ENCODE measurements around the gene PTPRM. TPM values are rescaled to one million over a fixed set of nuclear protein-coding genes. Genes with fewer than 3 reads are reported as not detected.
A peak's percentile ranks its signal among the peaks of the same experiment; 100 is the strongest.

The PTPRM gene
- total RNA-seq, 1 donor from 2014 or later = 101 TPM

- intact Hi-C loops (cut with DNase I) = no loop called here
- no peak for ATAC-seq (ENCODE audit: poor library complexity)
These were observed 733.8 kb downstream of the PTPRM start for GRCh38 chr18:8300751-8301410.

GRCh38 chr18:8301427-8302172 lies 734.5 kb downstream of the PTPRM start:
- intact Hi-C loops (cut with DNase I) = no loop called here
- ATAC-seq (ENCODE audit: poor library complexity) (no peak), DNase-seq (no peak)

More at GRCh38 chr18:8300751-8301410, 733.8 kb downstream of the PTPRM start:
- no peak for DNase-seq

DNA sequence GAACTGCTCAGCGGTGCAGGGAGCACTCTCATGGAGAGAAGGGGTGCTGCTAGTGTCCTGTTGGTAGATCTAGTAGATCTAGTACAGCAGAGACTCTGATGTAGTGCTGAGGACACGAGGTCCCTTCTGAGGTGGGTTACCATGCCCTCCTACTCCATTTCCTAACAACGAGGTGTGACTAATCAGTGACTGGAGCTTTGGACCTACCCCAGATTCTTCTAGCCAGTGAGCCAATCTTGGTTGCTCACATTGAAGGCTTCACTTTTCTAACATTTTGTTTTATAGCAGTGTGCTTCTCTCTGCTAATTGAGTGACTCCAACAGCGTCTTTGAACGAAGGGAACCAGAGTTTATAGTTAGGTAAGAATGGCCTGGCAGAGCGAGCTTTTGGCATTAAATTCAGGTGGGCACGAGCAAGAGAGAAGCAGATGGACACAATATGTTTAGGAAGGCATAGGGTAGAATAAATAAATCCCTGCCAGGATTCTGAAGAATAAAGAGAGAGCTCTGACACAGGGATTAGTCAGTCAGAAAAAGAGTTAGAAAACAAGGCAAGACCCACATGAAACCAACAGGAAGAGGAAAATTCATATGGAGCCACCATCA lies 736.1 kb downstream of the PTPRM start:
- intact Hi-C loops (cut with DNase I) = no loop called here

DNA sequence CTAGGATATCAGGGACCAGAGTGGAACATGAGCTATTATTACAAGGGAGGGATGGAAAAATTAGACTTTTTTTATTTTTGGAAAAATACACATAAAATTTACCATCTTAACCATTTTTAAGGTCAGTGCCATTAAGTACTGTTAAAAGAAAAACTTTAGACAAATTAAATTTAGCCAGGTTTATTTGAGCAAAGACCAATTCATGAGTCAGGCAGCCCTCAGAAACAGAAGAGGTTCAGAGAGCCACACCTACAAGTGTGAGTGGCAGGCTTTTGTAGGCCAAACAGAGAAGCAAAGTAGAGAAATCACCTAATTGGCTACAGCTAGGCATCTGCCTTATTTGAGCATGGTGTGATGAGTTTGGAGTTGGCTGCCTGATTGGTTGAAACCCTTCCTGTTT lies 740.8 kb downstream of the PTPRM start:
- intact Hi-C loops (cut with DNase I) = no loop called here
- ATAC-seq (ENCODE audit: poor library complexity) (no peak), DNase-seq (no peak)

More for the DNA sequence above, 736.1 kb downstream of the PTPRM start:
- DNase-seq (no peak), ATAC-seq (ENCODE audit: poor library complexity) (no peak)

GRCh38 chr18:8313043-8313442 lies 745.9 kb downstream of the PTPRM start:
- intact Hi-C loops (cut with DNase I) = no loop called here
- no peak for DNase-seq
- ATAC-seq (ENCODE audit: poor library complexity) = no peak

GRCh38 chr18:8314124-8314523 lies 747.0 kb downstream of the PTPRM start:
- ATAC-seq (ENCODE audit: poor library complexity) (no peak), DNase-seq (no peak)
- intact Hi-C loops (cut with DNase I) = no loop called here

GRCh38 chr18:8319798-8320489 lies 752.8 kb downstream of the PTPRM start:
- intact Hi-C loops (cut with DNase I) = no loop called here
- ATAC-seq (ENCODE audit: poor library complexity) (peak; percentile 20), DNase-seq (no peak)

DNA sequence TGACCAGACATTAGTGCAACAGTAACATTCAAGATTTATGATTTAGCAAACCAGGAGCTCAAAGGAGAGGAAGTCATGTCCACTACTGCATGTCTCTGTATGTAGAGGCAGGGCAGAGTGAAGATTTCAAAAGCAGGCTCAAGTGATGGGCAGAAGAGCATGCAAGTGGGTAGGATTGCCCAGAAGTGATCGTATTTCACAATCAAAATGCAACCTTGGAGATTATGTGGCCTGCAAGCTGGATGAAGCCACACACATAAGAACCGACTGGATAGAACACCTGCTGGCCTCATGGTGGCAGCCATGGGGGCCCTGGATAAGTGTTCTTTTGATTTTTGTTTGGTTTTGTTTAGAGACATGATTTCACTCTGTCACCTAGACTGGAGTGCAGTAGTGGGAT lies 755.4 kb downstream of the PTPRM start:
- DNase-seq = no peak
- intact Hi-C loops (cut with DNase I) = no loop called here
- ATAC-seq (ENCODE audit: poor library complexity) = no peak

GRCh38 chr18:8324343-8325065 lies 757.4 kb downstream of the PTPRM start:
- DNase-seq (no peak), ATAC-seq (ENCODE audit: poor library complexity) (no peak)
- intact Hi-C loops (cut with DNase I) = no loop called here

DNA sequence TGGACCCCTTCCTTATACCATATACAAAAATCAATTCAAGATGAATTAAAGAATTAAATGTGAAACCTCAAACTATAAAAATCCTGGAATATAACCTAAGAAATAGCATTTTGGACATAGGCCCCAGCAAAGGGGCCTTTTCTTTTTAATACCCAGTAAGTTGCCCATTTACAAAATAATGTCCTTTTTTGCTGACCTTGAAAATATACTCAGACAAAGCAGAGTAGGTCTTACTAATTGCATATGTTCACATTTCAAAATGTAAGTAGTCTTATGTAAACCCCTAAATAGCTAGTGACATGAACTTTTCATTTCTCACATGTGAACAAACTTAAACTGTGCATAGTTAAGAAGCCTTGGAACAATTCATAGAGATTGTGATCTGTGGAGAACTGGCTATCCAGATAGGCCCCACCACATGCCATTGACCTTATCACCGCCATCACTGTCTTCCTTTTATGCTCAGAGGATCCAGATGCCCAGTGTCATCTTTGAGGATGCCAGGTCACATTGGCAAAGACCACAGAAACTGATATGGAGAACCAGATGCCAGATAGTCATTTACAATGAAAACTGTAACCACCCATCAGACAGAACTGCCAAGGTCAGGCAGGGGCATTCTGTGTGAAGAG lies 759.8 kb downstream of the PTPRM start:
- intact Hi-C loops (cut with DNase I) = no loop called here
- peak; percentile 18 for ATAC-seq (ENCODE audit: poor library complexity)
- no peak for DNase-seq

DNA sequence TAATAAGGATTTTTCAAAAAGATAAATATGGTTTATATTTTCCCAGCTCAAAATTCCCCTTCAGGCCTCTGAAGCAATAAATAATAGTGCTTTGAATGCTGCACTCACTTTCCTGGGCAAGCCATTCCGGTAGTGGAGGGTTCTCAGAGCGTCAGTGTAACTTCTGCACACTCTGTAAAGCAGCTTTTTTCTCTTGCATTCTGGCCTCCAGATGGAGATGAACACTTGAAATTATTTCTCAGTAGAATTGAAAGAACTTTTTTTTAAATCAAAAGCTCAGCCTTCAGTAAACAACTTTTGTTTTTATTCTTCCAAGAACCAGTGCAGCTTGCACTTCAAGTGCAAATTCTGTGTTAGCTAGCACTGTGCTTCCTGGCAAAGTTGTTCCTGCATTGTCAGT lies 761.0 kb downstream of the PTPRM start:
- intact Hi-C loops (cut with DNase I) = no loop called here
- DNase-seq (no peak), ATAC-seq (ENCODE audit: poor library complexity) (no peak)

- ATAC-seq (ENCODE audit: poor library complexity) = peak; percentile 34
- DNase-seq = no peak
- intact Hi-C loops (cut with DNase I) = no loop called here
These were observed 762.2 kb downstream of the PTPRM start for GRCh38 chr18:8329186-8329771.

- DNase-seq (no peak), ATAC-seq (ENCODE audit: poor library complexity) (no peak)
- intact Hi-C loops (cut with DNase I) = no loop called here
These were observed 763.5 kb downstream of the PTPRM start for GRCh38 chr18:8330575-8330974.

DNA sequence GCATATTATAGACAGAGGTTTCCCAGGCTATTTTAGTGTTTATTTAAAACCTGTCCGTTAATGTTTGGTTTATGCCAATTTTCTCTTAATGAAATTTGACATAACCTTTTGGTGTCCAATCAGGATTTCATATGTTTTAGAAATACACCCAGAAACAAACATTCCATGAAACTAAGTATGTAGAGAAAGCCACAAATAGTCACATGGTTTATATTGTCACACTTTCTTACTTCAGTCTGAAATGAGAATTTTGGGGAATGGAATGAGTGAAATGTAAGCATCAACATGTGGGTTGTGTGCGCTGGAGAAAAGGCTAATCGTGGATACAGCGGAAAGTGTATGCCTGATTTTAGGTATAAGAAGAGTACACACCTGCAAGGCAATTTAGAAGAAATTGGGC lies 765.2 kb downstream of the PTPRM start:
- ATAC-seq (ENCODE audit: poor library complexity) (no peak), DNase-seq (no peak)
- intact Hi-C loops (cut with DNase I) = no loop called here

DNA sequence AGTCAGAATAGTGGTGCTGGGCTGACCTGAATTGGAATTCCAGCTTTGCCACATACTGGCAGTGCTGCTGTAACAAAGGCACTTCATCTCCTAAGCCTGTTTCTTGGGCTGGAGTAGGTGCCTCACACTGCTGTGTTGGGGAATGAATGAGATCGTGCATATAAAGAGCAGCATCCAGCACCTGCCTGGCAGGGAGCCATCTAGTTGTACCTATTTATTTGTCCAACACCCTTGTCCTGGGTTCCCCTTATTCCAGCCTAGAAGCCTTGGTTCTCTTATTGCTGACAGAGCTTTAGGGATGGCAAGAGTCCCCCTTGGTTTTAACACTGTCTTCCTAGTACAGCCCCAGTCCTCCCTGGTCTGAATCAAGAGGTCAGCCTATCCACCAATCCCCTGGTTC lies 766.8 kb downstream of the PTPRM start:
- DNase-seq (no peak), ATAC-seq (ENCODE audit: poor library complexity) (no peak)
- intact Hi-C loops (cut with DNase I) = no loop called here

DNA sequence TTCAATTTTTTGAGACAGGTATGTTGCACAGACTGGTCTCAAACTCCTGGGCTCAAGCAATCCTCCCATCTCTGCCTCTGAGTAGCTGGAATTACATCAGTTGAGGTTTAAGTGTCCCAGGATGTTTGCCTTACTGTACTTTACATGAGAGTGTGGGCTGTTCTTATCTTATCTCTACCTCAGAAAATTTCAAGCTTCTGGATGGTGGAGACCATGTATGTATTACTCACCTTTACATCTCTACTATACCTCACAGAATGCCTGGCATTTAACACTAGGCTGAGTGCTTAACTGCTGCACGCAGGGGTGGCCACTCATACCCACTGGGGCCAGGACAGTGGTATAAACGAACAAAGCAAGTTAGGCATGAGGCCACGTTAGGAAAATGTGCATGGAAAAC lies 770.1 kb downstream of the PTPRM start:
- no peak for DNase-seq
- intact Hi-C loops (cut with DNase I) = no loop called here

DNA sequence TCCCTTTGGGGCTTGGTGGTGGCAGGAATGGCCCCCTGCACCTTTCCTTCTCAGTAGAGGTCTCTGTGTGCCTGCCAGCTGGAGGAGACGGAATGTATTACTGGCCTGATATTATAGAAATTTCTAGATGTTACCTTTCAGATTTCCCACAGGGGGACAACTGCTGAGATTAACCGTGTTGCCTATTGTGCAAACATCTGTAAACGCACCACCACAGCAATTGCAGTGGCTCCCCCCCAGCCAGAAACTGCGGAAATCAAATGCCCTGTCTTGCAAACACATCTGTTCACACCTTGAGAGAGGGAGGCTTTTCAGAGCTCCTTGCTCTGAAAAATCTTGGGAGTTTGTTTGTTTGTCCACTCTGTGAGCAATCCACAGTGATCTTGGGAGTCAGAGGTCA lies 772.1 kb downstream of the PTPRM start:
- no peak for DNase-seq
- ATAC-seq (ENCODE audit: poor library complexity) = no peak
- intact Hi-C loops (cut with DNase I) = no loop called here

More for the DNA sequence above, 770.1 kb downstream of the PTPRM start:
- no peak for ATAC-seq (ENCODE audit: poor library complexity)

DNA sequence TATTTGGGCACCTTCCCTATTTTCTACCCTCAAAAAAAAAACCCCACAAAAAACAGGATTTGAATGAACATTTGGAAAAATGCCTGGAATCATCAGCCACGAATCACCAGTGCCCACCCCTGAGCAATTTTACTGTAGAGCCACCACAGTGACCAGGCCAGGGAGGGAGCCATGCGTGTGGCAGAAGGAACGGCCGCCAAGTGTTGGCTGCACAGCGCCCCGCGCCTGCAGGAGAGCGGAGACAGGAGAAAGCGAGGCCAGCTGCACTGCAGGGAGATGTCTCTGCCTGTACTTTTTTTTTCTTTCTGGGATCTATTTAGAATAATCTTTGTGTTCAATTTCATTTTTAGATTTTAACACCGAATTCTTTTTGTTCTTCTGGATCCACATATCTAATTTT lies 772.8 kb downstream of the PTPRM start:
- intact Hi-C loops (cut with DNase I) = no loop called here
- DNase-seq (peak; percentile 47), ATAC-seq (ENCODE audit: poor library complexity) (peak; percentile 81)

Measured in Right ventricle myocardium superior (tissue), 1 donor.